Choroid plexus epithelial cell (primary cell): ENCODE data around the gene DUSP28.

Experiments used
- DNase-seq: peaks from one replicate; pipeline ENCODE4 v3.0.0-alpha.2; 2010; ENCODE audit warnings: low read depth
- H3K4me3 ChIP-seq: 2 replicates; pipeline ENCODE4 v1.5.1; 2011; ENCODE audit warnings: low read depth, mild to moderate bottlenecking, control low read depth, low read length, moderate library complexity
- TF ChIP-seq, protein P1 (sequence below): conservative IDR thresholded peaks from 2 replicates; pipeline ENCODE4 v1.5.1; 2011; ENCODE audit warnings: low read depth, mild to moderate bottlenecking, control low read depth, inconsistent platforms, low read length, moderate library complexity

The DUSP28 gene

DNA sequence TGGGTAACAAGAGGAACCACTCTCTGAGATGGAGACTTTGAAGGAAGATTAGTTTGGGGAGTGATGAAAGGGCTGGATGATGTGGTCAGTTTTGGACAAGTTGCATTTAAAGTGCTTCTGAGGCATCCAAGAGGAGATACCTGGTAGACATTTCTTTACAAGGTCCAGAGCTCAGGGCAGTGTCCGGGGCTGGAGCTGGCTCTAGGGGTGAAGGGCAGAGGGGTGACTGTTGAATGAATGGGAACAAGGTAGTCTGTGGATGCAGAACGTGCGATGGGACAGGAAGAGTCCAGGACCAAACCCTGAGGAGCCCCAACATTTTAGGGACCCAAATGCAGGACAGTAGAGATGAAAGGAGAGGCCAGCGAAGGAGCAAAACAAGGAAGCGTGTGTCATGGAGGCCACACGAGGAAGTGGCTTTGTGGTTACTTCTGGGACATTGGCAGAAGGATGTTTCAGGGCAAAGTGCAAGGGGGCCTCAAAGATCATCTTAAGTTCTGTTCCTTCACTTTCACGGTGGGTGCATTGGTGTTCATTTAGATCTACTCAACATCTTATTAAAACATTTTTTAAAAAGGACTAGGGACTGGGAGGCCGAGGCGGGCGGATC, 51.5 kb downstream of the DUSP28 start:
- TF ChIP-seq, protein P1, sequence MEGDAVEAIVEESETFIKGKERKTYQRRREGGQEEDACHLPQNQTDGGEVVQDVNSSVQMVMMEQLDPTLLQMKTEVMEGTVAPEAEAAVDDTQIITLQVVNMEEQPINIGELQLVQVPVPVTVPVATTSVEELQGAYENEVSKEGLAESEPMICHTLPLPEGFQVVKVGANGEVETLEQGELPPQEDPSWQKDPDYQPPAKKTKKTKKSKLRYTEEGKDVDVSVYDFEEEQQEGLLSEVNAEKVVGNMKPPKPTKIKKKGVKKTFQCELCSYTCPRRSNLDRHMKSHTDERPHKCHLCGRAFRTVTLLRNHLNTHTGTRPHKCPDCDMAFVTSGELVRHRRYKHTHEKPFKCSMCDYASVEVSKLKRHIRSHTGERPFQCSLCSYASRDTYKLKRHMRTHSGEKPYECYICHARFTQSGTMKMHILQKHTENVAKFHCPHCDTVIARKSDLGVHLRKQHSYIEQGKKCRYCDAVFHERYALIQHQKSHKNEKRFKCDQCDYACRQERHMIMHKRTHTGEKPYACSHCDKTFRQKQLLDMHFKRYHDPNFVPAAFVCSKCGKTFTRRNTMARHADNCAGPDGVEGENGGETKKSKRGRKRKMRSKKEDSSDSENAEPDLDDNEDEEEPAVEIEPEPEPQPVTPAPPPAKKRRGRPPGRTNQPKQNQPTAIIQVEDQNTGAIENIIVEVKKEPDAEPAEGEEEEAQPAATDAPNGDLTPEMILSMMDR: no peak
- H3K4me3 ChIP-seq: no peak overlapping the region
- no peak for DNase-seq
